SK-N-SH treated with all-trans-retinoic acid at 6 μM for 48 hours (cell line): ENCODE measurements around the gene TNIP1.

Source experiments
- ATAC-seq: fragments of 200-7000 bp; cut with Tn5 transposase; 3 replicates; pipeline ENCODE4 v1.9.1; 2020; ENCODE audit warnings: mild to moderate bottlenecking, moderate library complexity
- BACH2 ChIP-seq: fragments of 250-450 bp; sonication (Bioruptor Pico); IDR thresholded peaks from 2 replicates; pipeline ENCODE4 v1.9.0; 2021; ENCODE audit warnings: mild to moderate bottlenecking, borderline replicate concordance
- OSR1 ChIP-seq: fragments of 250-450 bp; sonication (Bioruptor Pico); IDR thresholded peaks from 2 replicates; pipeline ENCODE4 v1.8.0; 2022; ENCODE audit warnings: moderate library complexity, mild to moderate bottlenecking, inconsistent platforms
- PPARA ChIP-seq: fragments of 250-450 bp; sonication (Bioruptor Pico); IDR thresholded peaks from 2 replicates; pipeline ENCODE4 v1.5.0; 2020; ENCODE audit warnings: mild to moderate bottlenecking, borderline replicate concordance
- RARB ChIP-seq: fragments of 250-450 bp; sonication (Bioruptor Pico); IDR thresholded peaks from 2 replicates; pipeline ENCODE4 v1.8.0; 2021; ENCODE audit warnings: mild to moderate bottlenecking, moderate library complexity
- SNAI2 ChIP-seq: fragments of 250-450 bp; sonication (Bioruptor Pico); IDR thresholded peaks from 2 replicates; pipeline ENCODE4 v1.5.0; 2020; ENCODE audit warnings: mild to moderate bottlenecking, moderate library complexity
- TOX ChIP-seq: fragments of 250-450 bp; sonication (Bioruptor Pico); IDR thresholded peaks from 2 replicates; pipeline ENCODE4 v1.8.0; 2021; ENCODE audit warnings: mild to moderate bottlenecking, moderate library complexity, borderline replicate concordance
- ZC3H10 ChIP-seq: fragments of 250-450 bp; sonication (Bioruptor Pico); IDR thresholded peaks from 2 replicates; pipeline ENCODE4 v1.5.1; 2021; ENCODE audit warnings: mild to moderate bottlenecking, moderate library complexity
- ZFP3 ChIP-seq: fragments of 250-450 bp; sonication (Bioruptor Pico); IDR thresholded peaks from 2 replicates; pipeline ENCODE4 v1.5.0; 2020; ENCODE audit warnings: mild to moderate bottlenecking, moderate library complexity
- ZNF565 ChIP-seq: fragments of 450-650 bp; formaldehyde crosslinking; conservative IDR thresholded peaks from 2 replicates; pipeline ENCODE4 v1.5.0; 2020; ENCODE audit warnings: low read depth, mild to moderate bottlenecking, moderate library complexity
- ZNF70 ChIP-seq: fragments of 450-650 bp; formaldehyde crosslinking; IDR thresholded peaks from 2 replicates; pipeline ENCODE4 v1.5.0; 2020; ENCODE audit warnings: mild to moderate bottlenecking, moderate library complexity
- ZNF8 ChIP-seq: fragments of 450-650 bp; formaldehyde crosslinking; IDR thresholded peaks from 2 replicates; pipeline ENCODE4 v1.5.0; 2020; ENCODE audit warnings: mild to moderate bottlenecking, moderate library complexity
- TF ChIP-seq, protein P1 (sequence below): fragments of 250-450 bp; sonication (Bioruptor Pico); IDR thresholded peaks from 2 replicates; pipeline ENCODE4 v1.8.0; 2021; ENCODE audit warnings: low read depth, mild to moderate bottlenecking, moderate library complexity, borderline replicate concordance
- TF ChIP-seq, protein P2 (sequence below): fragments of 250-450 bp; sonication (Bioruptor Pico); IDR thresholded peaks from 2 replicates; pipeline ENCODE4 v1.5.0; 2020; ENCODE audit warnings: mild to moderate bottlenecking, moderate library complexity
- TF ChIP-seq, protein P3 (sequence below): fragments of 250-450 bp; sonication (Bioruptor Pico); IDR thresholded peaks from 2 replicates; pipeline ENCODE4 v1.5.1; 2020; ENCODE audit warnings: low read depth, mild to moderate bottlenecking, moderate library complexity
- TF ChIP-seq, protein P4 (sequence below): fragments of 250-450 bp; sonication (Bioruptor Pico); IDR thresholded peaks from 2 replicates; pipeline ENCODE4 v1.8.0; 2020; ENCODE audit warnings: mild to moderate bottlenecking, moderate library complexity, borderline replicate concordance

The TNIP1 gene

DNA sequence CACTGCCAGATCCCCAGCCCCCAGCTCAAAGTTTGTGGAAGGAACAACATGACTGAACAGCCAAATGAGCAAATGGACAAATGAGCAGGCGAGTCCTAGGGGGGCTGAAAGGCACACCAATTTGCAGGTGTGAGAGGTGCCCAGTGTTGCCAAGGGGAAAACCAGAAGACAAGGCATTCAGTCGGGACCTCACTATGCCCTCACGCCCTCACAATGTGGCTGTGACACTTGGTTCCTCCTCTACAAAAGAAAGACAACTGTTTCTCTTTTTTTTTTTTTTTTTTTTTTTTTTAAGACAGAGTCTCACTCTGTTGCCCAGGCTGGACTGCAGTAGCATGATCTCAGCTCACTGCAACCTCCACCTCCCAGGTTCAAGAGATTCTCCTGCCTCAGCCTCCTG is 28.0 kb downstream of the TNIP1 start (continued):
- TF ChIP-seq SNAI2 (CRISPR knock-in tag): no peak
- no peak for TF ChIP-seq BACH2 (CRISPR knock-in tag)
- TF ChIP-seq ZFP3 (CRISPR knock-in tag): no peak
- TF ChIP-seq TOX (CRISPR knock-in tag): no peak
- TF ChIP-seq, protein P1, sequence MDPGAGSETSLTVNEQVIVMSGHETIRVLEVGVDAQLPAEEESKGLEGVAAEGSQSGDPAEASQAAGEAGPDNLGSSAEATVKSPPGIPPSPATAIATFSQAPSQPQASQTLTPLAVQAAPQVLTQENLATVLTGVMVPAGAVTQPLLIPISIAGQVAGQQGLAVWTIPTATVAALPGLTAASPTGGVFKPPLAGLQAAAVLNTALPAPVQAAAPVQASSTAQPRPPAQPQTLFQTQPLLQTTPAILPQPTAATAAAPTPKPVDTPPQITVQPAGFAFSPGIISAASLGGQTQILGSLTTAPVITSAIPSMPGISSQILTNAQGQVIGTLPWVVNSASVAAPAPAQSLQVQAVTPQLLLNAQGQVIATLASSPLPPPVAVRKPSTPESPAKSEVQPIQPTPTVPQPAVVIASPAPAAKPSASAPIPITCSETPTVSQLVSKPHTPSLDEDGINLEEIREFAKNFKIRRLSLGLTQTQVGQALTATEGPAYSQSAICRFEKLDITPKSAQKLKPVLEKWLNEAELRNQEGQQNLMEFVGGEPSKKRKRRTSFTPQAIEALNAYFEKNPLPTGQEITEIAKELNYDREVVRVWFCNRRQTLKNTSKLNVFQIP: no peak
- TF ChIP-seq, all 23 proteins: peak for 0

DNA sequence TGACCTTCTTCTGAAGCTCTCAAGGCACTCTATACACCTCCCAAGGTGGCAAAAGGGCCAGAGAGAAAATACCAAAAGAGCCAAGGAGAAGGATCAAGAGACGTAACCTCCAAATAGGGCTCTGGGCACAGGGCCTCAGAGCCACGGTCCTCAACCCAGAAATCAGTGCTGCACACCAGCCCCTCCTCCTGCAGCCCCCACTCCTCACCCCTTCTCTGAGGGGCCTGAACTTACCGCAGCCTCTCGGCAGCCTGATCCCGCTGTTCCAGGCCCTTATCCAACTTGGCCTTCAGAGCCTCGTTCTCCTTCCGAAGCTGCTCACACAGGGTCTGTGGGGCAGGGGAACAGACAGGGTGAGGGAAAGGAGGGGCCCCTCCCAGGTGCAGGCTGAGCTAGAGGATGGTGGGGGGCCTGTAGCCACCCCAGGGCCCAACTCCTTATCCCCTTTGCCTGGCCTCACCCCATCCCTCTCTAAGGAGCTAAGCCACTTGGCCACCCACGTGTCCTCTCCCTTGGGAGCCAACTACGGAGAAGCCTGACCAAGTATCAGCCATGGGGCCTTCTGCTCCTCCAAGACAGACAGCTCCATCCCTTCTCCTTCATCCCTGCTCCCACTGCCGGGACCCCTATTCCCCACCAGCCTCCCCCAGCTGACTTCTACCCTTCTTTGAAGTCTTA is 28.8 kb downstream of the TNIP1 start:
- peak; percentile 46 for ATAC-seq

DNA sequence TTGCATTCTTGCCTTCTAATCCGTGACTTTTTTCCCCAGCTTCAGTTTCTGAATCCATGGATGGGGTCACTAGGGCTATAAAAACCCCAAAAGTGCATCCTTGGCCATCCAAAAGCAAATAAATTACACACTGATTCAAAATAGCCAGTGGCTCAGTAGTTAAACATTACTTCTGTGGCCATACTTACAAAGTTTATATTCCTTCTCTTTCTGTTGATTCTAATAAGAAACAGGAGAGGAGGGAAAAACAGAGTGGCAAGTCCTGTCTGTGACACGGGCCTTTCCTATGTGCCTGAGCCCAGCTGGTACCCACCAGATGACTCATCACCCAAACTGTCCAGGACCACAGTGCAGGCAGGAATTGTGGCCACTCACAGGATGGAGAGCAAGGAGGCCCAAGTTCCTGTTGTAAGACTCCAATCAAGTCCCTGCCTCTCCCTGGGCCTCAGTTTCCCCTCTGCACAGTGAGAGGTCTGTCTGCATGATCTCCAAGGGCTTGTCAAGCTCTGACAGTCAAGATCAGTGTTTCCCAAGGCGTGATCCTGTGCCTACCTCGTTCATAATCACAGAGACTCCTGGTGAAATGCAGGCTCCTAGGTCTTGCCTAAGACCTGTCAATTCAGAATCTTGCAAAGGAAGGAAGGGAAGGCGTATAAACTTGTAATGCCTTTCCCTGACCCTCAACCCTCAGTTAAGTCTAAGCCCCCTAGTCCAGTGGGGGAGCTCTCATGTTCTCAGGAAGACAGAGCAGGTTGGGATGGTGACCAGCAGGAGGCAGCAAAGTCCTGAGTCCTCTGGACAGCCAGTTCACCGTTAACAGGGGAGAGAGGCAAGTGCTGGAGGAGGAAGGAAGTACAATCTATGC is 29.5 kb downstream of the TNIP1 start:
- ATAC-seq: peak; percentile 94
- TF ChIP-seq SNAI2 (CRISPR knock-in tag) (no peak), TOX (CRISPR knock-in tag) (no peak)

More for the DNA sequence above, 28.8 kb downstream of the TNIP1 start:
- no peak for TF ChIP-seq RARB
- TF ChIP-seq, protein P1: no peak
- no peak for TF ChIP-seq BACH2 (CRISPR knock-in tag)
- TF ChIP-seq, protein P2, sequence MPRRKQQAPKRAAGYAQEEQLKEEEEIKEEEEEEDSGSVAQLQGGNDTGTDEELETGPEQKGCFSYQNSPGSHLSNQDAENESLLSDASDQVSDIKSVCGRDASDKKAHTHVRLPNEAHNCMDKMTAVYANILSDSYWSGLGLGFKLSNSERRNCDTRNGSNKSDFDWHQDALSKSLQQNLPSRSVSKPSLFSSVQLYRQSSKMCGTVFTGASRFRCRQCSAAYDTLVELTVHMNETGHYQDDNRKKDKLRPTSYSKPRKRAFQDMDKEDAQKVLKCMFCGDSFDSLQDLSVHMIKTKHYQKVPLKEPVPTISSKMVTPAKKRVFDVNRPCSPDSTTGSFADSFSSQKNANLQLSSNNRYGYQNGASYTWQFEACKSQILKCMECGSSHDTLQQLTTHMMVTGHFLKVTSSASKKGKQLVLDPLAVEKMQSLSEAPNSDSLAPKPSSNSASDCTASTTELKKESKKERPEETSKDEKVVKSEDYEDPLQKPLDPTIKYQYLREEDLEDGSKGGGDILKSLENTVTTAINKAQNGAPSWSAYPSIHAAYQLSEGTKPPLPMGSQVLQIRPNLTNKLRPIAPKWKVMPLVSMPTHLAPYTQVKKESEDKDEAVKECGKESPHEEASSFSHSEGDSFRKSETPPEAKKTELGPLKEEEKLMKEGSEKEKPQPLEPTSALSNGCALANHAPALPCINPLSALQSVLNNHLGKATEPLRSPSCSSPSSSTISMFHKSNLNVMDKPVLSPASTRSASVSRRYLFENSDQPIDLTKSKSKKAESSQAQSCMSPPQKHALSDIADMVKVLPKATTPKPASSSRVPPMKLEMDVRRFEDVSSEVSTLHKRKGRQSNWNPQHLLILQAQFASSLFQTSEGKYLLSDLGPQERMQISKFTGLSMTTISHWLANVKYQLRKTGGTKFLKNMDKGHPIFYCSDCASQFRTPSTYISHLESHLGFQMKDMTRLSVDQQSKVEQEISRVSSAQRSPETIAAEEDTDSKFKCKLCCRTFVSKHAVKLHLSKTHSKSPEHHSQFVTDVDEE: no peak

DNA sequence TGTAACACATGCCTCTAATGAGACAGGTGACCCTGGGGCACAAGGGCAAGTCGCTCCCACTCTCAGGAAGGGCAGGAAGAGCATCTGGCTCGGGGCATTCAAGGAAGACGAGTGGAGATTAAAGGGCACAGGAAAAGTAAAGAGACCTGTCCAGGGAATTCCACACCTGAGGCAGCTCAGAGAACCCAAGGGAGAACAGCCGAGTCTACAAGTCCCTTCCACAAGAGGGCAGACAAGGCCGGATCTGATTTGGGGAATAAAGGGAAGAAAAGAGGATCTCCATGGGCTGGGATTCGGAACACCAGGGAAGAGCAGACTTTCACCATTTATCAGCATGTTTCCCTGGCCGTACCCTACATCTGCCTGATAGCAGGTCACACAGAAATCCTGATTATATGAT is 32.3 kb downstream of the TNIP1 start:
- ATAC-seq: peak; percentile 34; the same call in 2 of the 3 replicates
- TF ChIP-seq ZNF565 (CRISPR knock-in tag) (no peak), ZFP3 (CRISPR knock-in tag) (no peak)

DNA sequence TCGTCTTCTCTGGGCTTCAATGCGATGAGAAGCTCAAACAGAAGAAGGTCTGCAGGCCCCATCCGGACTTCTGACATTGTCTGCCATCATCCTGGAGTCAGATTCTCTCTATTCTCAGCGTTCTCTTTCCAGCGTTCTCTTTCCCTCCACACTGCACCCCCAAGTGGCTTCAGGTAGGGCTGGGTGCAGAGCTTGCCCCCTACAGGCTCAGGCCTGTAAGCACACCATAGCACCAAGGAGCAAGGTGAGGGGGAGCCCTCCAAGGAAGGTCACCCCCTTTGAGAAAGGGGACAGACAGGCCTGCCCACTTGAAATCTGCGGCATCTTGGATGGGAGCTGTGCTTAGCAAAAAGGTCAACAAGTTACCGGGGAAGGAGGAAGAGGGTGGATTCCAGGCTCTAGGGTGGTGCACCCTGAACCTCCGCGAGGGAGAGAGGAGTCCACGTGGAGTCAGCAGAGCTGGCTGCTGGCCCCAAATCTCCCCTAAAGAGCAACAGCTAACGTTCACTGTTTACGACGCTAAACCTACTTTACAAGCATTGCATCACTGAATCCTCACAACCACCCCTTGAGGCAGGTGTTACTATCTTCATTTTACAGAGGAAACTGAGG is 32.9 kb downstream of the TNIP1 start:
- ATAC-seq: peak; percentile 81
- no peak for TF ChIP-seq ZC3H10
- TF ChIP-seq PPARA: no peak
- no peak for TF ChIP-seq ZNF70 (CRISPR knock-in tag)
- TF ChIP-seq, protein P3, sequence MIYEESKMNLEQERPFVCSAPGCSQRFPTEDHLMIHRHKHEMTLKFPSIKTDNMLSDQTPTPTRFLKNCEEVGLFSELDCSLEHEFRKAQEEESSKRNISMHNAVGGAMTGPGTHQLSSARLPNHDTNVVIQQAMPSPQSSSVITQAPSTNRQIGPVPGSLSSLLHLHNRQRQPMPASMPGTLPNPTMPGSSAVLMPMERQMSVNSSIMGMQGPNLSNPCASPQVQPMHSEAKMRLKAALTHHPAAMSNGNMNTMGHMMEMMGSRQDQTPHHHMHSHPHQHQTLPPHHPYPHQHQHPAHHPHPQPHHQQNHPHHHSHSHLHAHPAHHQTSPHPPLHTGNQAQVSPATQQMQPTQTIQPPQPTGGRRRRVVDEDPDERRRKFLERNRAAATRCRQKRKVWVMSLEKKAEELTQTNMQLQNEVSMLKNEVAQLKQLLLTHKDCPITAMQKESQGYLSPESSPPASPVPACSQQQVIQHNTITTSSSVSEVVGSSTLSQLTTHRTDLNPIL: no peak
- TF ChIP-seq OSR1 (CRISPR knock-in tag): no peak
- TF ChIP-seq, protein P4, sequence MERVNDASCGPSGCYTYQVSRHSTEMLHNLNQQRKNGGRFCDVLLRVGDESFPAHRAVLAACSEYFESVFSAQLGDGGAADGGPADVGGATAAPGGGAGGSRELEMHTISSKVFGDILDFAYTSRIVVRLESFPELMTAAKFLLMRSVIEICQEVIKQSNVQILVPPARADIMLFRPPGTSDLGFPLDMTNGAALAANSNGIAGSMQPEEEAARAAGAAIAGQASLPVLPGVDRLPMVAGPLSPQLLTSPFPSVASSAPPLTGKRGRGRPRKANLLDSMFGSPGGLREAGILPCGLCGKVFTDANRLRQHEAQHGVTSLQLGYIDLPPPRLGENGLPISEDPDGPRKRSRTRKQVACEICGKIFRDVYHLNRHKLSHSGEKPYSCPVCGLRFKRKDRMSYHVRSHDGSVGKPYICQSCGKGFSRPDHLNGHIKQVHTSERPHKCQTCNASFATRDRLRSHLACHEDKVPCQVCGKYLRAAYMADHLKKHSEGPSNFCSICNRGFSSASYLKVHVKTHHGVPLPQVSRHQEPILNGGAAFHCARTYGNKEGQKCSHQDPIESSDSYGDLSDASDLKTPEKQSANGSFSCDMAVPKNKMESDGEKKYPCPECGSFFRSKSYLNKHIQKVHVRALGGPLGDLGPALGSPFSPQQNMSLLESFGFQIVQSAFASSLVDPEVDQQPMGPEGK (CRISPR knock-in tag): no peak
- TF ChIP-seq ZNF8 (CRISPR knock-in tag): no peak
- no peak for TF ChIP-seq ZFP3 (CRISPR knock-in tag)
